NCI-H187 (cell line): Measurements from ENCODE around the gene PFKFB4.

Experiments used
- DNase-seq, 2 experiments: peaks; one replicate each; lab custom pipeline; 2025; lab: John Stamatoyannopoulos, UW

PFKFB4 gene

DNA sequence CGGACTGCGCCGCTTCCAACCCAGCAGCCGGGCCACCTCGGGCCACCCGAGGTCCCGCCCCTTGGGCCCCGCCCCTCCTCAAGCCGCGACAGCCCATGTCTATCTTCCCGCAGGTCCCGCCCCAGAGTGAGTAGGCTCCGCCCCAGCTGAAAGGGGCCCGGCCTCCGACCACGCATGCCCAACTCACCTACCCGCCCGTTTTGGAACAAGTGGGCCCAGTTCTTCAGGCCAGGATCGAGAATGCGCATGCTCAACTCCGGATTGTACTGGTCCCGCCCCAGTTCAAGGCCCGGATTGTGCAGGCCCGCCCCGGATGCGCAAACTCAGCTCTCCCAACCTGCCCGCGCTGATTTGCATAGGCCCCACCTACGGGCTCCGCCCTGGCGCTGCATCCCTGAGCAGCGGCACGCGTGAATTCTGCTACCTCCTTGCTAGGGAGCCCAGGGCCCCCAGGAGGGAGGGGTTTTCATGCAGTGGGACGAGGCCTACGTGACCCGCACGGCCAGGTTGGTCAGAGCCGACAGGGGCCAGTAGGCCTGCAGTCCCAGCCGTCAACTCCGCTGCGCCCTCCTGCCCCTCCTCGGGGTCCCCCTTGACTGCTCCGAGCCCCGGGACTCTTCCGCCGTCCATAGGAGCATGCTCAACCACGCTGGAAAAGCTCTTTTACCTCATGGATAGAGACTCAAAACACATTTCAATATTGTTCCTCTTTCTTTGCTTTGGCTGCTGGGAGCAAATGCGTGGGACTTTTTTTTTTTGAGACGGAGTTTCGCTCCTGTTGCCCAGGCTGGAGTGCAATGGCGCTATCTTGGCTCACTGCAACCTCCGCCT lies at the start of gene PFKFB4:
TSS of gene PFKFB4 (minus strand) at position 8 of the 831 bp plus-strand sequence. CDS start 26 bp downstream, outside the sequence.
- peak; percentile 88 to 91 for DNase-seq

DNA sequence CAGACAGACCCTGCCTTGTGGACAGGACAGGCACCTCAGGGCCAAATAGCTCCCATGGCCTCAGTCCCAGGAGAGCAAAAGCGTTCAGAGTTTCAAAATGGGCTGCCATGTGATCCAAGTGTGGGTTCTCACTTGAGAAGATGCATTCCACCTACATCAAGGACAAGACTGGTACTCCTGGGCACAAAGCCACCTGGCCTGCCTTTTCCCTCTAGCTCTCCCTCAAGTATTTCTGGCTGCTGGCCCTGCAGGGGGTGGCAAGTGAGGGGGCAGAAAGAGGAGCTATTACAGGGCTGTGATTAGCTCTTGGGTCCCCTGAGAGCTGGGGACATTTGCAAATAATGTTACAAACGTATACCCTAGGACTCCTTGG lies 45.0 kb upstream of the PFKFB4 start:
- no peak for DNase-seq

DNA sequence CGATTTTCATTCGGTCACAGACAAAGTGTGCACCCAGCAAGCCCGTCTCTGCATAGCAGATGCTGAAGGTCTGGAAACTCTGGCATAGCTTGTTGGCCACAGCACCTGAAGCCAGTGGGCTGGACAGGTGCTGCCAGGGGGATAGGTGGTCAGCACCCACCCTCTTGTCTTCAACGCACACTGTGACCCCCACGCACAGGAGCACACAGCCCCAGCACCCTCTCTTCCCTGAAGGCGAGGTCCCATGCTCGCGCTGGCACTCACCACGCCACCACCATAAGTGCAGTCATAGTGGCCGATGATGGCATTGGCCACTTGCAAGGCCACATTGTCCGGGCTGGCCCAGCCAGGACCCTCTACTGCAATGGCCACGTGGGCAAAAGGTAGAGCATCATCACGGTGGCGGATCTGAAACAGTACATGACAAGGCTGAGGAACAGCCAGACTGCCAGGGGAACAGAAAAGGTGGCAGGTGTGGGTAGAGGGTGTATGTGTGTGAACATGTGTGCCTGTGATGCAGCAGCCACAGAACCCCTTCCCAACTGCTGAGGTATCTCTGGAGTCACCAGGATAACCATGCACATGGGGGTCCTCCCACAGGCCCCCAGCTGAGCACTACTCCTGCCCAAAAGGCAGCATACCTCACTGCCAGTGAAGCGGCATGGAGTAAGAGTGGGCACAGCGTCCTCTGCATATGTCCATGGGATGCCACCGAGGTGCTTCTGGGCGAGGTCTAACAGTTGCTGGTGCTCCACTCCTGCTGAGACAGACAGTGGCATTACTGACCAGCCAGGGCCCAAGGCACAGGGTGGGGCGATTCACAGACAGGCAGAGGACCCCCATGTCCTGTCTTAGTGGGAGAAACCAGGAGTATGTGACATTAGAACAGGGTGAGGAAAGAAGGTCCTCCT lies 44.4 kb upstream of the PFKFB4 start:
- no peak for DNase-seq

DNA sequence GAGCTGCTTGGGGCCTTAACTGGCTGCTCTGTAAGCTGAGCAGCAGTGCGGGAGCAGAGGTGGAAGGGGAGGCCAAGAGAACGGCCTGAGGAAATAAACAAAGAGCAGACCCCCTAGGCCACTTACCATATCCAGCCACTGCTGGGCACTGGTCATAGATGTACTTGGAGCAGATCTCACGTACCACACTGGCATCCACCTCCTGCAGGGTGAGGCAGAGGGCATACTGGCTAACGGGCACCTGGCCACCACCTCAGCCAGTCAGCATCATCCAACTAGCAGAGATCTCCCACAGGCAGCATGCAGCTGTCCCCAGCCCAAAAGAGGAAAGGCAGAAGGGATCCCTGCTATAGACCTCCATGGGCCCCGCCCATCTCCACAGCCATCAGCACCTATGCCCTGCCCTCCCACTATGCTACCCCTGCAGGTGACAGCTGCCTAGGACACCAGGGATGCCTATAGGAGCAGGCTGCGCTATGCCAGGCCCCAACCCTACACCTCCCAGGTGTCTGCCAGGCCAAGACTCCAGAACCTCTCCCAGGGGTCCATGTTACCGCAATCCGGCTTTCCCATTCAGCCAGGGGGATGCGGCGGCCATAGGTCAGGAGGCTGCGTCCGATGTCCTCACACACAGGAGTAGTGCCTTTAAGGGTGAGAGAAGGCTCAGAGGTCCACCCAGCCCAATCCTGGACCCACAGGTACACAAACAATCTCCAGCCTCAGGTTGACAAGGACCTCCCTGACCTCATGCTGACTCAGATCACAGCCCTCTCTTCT lies 43.1 kb upstream of the PFKFB4 start:
- DNase-seq, result no peak

DNA sequence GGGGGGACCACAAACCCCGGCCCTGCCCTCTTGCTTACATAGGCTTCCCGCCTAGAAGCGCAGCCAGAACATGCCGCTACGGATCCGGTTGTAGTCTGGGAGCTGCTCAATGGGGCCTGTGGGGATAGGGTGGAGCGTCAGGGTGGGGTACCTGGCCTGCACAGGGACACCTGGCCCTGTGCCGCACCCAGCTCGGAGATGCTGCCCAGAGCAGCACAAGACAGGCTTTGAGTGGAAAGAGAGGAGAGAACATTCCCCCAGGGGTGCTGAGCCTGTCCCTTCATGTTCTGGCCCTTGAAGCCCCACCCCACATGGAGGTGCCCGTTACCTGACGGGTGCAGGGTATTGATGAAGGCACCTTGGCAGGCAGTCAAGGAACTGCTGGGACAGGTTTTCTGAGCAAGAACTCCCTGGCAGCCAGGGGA lies 42.5 kb upstream of the PFKFB4 start:
- no peak for DNase-seq

DNA sequence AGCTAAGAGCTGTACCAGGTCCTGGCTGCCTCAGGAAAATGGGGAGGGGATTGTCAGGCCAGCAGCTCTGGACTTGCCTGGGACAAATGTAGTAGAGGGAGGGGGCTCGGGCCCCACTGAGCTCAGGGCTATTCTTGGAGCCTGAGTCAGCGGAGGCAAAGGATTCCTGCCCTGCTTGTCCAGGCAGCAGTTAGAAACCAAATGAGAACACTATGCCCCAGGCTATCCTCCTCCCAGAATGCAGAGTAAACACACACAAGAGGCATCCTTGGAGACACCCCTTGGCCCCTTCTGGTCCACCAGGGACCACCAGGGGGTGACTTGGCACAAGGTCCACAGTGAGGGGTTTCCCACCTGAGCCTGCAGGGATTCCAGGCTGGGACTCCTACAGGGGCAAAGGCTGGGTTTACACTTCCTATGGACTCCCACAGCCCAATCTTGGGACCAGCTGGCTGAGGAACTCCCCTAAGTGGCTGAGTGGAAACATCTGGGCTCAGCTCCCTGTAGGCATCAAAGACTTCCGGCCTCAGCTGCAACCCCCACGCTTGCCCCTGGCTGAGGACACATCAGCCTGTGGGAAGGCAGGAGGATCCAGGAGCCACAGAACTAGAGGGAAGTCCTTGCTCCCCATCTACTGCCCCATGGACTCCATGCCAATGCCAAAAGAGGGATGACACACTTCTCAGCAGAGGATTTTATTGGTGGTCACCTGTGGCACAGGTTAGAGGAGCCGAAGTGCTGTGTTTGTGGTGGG lies 41.9 kb upstream of the PFKFB4 start:
- no peak for DNase-seq

DNA sequence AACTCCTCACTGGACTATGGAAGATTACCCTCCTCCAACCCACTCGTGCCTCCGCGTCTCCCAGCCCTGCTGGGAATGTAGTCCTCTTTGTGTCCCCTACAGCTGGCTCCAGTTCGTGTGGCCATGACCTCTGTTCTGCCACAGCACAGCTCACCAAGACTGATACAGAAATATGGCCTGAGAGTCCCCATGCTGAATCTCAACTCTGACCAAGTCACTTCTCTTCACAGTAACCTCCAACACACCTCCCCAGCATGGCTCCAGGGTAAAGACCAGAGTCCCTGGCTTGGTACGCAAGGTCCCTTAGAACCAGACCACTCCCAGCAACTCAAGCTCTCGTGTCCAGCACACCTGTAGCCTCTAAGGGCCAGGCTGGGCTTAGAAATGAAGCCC lies 40.8 kb upstream of the PFKFB4 start:
- DNase-seq, result no peak

DNA sequence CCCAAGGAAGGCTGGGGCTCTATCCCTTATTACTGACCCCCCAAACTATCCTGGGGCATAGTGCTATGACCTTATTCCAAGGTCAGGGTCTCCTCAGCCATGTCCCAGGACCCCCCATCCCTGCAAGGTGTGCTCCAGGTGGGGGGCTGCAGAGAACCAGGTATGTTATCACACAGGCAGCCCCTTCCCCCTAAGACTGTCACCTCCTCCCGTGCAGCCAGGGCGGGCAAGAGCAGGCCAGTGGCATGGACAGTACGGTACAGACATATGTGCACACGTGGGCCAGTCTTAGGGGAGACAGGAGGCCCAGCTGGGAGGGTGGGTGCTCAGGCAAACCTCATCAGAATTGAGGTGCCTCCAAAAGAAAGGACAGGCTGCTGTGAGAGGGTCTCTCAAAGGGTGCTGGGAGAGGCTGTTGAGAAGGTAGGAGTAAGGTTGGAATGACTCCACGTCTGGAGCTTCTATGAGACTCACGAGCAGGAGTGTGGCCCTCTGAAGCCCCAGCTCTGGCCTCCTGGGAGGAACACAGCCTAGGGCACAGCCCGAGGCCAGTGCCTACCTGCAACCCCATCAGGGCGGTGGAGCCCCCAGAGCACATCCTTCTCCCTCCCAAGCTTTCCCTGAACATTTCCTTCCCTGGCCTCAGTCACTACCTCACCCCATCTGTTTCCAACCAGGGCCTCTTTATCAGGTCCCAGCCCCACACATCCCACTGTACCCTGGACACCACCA lies 40.2 kb upstream of the PFKFB4 start:
- DNase-seq, result no peak

DNA sequence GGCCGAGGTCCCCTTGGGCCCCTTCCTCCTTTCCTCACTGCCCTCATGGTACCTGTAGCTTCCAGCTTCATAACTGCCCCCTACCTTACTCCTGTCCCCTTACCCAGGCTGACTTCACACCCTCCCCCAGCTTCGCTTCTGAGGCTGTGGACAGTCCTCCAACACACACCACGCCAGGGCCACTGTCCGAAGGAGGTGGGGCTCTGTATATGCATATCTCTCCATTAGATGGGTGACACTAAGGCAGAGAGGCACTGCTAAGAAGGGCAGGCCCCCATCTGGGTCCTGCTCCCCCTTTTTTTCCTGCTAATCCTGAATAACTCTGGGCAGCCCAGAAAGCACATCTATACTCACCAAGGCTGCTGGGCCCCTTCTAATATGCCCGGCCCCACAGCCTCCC lies 39.6 kb upstream of the PFKFB4 start:
- DNase-seq, result no peak

DNA sequence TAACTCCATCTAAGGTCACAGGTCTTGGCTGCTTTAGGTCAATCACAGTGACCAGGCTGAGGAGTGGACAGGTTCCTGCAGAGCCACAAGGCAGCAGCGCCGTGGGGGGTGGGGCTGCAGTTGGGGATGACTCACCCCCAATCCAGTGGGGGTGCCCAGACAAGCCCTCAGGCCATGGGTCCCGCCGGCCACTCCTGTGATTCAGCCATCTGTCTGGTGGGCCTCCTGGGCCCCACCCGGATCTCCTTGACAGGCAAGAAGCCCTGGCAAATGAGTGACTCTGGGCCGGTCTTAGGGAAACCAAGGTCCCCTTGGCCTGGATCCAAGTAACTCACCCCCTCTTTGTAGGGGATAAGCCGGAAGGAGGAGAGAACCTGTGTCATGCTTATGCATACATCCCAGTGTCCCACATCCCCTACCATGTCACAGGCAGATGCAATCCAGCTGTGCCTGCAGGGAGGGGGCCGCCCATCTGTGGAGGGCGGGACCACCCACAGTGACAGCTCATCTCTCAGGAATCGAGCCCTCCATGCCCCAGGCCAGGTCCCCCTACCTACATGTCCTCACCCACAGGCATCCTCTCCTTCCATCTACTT lies 39.0 kb upstream of the PFKFB4 start:
- DNase-seq, result no peak

DNA sequence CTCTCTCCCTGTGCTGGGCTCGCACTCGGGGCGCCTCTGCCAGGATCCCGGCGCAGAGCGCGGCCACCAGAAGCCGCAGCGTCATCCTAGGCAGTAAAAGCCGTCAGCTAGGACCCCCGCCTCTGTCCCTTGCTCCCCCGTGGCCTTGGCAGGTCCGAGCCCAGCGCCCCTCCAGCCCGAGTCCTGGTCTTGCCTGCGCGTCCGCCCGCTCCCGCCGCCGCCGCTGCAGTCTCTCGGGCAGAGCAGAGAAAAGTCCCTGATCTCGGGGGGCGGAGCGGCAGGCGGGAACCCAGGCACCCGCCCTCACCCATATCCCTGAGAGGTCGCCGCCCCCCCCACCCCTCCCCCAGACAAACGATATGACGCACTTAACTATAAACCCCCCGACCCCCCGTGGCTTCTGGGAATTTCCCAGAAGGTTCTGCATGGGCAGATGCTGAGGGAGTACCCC lies 38.5 kb upstream of the PFKFB4 start, which contains the start of gene COL7A1:
TSS of gene COL7A1 (minus strand) at position 255 of the 451 bp plus-strand sequence. CDS start at position 85, 170 bp downstream.
- no peak for DNase-seq

DNA sequence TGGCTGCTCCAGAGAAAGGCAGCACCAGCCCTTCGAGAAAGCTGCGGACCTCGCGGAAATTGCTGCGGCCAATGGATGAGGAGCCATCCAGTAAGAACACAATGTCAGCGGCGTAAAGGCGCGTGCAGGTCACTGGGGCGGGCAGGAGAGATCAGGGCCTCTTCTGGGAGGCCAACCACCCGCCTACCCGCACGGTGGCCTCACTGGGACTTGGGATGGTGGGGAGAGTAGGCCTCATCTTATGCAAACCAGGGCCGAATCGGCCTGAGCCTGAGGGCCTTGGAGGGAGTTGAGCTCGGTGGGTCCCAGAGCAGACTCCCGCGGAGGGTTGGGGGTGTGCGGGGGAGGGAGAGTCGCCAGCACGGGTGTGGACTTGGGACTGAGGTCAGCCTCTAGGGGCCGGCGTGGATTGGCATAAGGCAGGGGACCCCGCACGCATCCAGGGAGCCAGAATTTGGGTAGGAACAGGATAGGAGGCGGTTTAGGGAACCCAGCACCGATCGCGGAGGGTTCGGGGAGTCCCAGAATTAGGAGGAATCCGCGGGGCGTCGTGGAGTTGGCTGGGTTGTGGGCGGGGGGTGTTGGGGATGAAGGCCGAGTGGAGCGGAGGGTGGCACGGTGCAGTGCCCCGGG lies 37.9 kb upstream of the PFKFB4 start:
- DNase-seq, result no peak

DNA sequence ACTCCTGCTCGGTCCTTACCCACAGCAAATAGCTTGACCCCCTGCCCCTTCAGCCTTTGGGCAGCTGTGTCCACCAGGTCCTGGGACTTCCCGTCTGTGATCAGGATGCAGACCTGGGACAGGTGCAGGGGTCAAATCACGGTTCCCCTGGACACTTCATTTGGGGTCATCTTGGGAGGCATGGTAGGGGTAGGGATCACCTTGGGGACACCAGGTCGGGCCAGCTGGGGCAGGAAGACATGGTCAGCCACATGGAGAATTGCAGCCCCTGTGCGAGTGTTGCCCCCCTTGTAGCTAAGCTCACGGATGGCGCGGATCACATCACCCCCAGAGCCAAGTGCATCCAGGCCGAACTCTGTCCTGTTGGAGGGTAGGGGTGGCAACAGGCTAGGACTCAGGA lies 36.7 kb upstream of the PFKFB4 start:
- no peak for DNase-seq

DNA sequence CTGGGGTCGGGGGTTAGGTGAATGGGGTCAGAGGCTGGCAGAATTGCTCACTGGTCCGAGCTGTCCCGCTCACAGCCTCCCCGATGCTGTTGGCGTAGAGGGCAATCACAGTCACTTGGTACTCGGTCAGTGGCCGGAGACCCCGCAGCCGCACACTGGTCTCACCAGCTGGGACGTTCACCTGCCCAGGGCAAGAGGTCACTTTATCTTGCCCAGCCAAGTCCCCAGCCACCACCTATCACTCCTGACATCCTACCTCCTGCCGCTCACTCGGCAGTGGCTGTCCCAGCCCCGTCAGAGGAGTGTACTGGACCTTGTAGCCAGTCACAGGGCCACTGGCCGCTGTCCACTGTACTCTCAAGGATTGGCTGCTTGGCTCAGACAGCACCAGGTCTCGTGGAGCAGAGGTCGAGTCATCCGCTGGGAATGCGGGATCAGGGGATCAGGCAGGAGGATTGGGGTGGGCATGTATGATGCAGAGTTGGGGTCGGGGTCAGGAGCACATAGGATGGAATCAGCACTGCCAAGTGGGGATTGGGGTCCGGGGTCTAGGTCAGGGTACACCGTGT lies 36.0 kb upstream of the PFKFB4 start:
- no peak for DNase-seq

DNA sequence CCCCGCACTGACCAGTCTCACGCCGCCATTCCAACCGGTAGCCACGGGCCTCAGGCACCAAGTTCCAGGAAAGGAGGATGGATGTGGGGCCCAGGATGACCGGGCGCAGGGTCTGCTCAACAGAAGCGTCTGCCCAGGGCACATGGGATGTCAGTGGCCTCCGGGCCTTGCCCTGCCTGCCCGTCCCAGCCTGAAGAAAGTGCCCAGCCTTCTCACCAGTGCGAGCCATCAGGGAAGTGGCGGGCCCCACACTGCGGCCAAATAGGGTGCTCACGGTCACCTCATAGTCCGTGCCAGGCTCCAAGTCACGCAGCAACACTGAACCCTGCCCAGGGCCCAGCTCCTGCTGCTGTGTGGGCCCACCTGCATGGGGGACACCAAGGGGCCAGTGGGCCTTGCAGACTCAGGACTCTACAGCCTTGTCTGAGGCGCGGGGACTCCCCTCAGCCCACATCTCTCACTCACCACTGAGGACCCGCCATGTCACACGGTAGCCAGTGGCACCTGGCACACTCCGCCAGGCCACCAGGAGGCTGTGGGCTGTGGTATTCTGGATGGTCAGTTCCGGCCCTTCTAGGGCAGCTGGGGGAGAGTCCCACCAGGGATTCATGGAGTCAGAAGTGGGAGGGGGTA lies 35.4 kb upstream of the PFKFB4 start:
- no peak for DNase-seq

DNA sequence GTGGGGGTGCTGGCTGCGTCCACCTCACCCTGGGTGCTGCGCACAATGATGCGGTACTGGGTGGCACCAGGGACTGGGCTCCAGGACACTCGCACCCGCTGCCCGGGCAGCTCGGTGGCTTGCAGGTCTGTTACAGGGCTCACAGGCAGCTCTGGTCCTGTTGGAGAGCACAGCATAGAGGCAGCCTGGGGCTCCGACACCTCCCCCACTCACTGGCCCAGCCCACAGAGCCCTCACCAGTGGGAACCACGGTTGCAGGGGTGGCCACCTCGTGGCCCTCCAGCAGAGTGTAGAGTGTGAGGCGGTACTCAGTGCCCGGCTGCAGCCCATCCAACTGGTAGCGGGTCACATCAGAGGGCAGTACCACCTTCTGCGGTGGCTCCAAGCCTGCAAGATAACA lies 34.8 kb upstream of the PFKFB4 start:
- no peak for DNase-seq

DNA sequence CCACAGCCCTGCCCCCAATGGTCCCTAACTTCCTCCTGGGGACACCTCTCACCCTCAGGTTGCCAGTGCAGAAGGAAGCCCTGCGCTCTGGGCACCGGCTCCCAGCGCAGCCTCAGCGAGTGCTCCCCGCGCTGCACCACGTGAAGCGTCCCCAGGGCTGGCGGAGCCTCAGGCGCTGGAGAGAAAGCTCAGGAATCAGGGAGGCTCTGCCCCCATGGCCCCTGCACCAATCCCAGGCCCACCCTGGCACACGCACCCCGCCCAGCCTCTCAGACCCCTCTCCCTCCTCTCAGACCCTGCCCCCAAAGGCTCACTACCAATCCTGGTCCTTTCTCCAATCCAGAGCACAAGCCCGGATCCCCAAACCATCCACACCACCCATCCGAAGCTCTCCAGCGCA lies 31.6 kb upstream of the PFKFB4 start:
- no peak for DNase-seq

DNA sequence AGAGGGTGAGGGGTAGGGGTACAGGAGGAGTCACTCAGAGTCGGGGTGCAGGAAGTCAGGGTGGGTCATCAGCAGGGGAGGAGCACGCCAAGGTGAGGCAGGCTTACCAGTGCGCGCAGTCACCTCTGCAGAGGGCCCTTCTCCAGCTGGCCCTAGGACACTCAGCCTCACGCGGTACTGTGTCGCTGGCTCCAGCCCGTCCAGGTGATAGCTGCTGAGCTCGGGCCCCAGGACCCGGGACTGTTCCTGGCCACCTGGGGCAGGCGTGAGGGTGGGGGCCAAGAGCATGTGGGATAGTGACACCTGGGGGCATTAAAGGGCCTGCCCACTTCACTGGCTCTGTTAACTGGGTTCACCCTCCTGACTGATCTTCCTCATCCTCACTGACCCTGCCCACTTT lies 31.1 kb upstream of the PFKFB4 start:
- DNase-seq, result no peak

DNA sequence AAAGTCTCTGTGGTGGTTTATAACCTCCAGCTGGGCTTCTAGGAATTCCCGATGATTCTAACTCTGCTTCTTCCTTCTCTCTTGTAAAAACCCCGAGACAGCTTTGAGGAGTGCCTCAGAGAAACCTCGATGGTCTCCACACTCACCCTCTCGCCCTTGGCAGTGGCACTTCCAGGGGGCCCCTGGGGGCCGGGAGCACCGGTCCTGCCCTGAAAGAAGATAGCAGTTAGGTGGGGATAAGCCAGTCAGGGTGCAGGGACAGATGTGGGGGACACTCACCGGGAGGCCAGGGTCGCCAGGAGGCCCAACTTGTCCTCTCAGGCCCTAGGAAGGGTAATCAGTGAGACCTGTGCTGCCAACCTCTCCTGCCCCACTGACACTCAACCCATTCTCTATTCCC lies 28.8 kb upstream of the PFKFB4 start:
- no peak for DNase-seq
